ENCODE data around the gene XRCC2. TPM values are rescaled to one million over a fixed set of nuclear protein-coding genes. Genes with fewer than 3 reads are reported as not detected.
"Not testable (repeated sequence)": the region's sequence is repeated elsewhere in the genome, so short reads cannot be mapped to it uniquely, and the experiment has no call there.

The XRCC2 gene
- total RNA-seq, 1 donor = 0.42 TPM

DNA sequence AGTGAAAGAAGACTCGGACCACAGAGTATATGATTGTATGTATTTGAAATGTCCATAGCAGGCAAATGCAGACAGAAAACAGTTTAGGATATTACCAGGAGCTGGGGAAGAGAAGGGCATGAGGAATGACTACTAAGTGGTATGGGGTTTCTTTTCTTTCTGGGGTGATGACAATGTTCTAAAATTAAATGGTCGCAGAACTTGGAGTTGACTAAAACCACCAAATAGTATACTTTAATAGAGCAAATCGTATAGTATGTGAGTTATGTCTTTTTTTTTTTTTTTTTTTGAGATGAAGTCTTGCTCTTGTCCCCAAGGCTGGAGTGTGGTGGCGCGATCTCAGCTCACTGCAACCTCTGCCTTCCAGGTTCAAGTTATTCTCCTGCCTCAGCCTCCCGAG is 34.6 kb downstream of the XRCC2 start:
- H3K9me3 ChIP-seq (ENCODE audit: low read depth, low read length) = no peaks in the 10 kb centered on the region
- no peak overlapping the region for H3K4me3 ChIP-seq (ENCODE audit: low read length)
- no peaks in the 10 kb centered on the region for H3K27me3 ChIP-seq (ENCODE audit: insufficient read depth, low read length)
- H3K4me1 ChIP-seq (ENCODE audit: insufficient read depth, low read length) = no peaks in the 10 kb centered on the region

DNA sequence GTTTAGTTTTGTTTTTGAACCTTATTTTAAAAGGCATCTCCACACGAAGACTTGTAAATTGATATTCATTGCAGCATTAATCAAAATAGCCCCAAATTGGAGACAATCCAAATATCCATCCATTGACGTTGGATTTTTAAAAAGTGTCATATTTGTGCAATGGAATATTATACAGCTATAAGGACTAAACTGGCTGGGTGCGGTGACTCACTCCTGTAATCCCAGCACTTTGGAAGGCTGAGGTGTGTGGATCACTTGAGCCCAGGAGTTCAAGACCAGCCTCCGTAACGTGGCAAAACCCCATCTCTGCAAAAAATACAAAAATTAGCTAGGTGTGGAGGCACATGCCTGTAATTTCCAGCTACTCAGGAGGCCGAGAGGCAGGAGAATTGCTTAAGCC is 35.1 kb downstream of the XRCC2 start:
- Histone ChIP-seq H3K9me3 (ENCODE audit: low read depth, low read length) (no peaks in the 10 kb centered on the region), H3K27me3 (ENCODE audit: insufficient read depth, low read length) (no peaks in the 10 kb centered on the region), H3K4me1 (ENCODE audit: insufficient read depth, low read length) (no peaks in the 10 kb centered on the region), H3K4me3 (ENCODE audit: low read length) (no peak overlapping the region)

DNA sequence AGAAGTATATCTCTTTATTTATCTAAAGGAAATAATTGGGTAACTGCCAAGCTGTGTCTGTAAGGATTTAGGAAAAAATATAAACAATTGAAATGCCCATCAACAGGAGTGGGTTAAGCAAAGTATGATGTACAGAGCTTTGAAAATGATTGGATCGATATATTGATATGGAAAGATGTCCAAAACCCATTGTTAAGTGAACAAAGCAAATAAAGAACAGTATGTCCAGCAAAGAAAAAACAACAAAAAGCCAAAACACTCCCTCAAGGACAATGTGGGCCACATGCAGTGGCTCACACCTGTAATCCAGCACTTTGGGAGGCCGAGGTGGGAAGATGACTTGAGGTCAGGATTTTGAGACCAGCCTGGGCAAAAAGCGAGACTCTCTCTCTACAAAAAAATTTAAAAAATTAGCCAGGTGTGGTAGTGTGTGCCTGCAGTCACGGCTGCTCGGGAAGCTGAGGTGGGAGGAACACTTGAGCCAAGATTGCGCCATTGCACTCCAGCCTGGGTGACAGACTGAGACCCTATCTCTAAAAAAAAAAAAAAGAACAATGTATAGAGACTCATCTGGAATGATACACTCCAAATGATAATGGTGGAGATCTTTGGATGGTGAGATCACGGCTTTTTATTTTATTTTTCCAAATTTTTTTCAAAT is 37.9 kb downstream of the XRCC2 start:
- Histone ChIP-seq H3K4me1 (ENCODE audit: insufficient read depth, low read length) (no peaks in the 10 kb centered on the region), H3K4me3 (ENCODE audit: low read length) (no peak overlapping the region), H3K27me3 (ENCODE audit: insufficient read depth, low read length) (no peaks in the 10 kb centered on the region), H3K9me3 (ENCODE audit: low read depth, low read length) (no peaks in the 10 kb centered on the region)

DNA sequence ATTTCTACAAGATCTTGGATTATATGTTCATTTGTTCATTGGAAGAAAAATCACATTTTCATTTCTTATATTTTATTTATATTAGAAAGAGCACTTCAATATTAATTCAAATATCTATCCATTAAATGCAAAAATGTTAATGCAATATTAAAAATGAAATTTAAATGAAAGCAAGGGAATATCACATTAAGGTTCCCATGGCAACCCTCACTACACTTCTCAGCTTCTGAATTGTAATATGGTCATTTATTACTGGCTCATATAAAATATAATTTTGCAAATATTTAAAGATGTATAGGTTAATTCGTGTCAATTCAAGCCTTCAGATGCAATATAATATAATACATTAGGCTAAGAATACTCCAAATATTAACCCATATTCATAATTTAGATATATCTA is 38.8 kb downstream of the XRCC2 start:
- no peak overlapping the region for H3K4me3 ChIP-seq (ENCODE audit: low read length)
- H3K27me3 ChIP-seq (ENCODE audit: insufficient read depth, low read length) = no peaks in the 10 kb centered on the region
- H3K9me3 ChIP-seq (ENCODE audit: low read depth, low read length) = no peaks in the 10 kb centered on the region
- H3K4me1 ChIP-seq (ENCODE audit: insufficient read depth, low read length) = no peaks in the 10 kb centered on the region

DNA sequence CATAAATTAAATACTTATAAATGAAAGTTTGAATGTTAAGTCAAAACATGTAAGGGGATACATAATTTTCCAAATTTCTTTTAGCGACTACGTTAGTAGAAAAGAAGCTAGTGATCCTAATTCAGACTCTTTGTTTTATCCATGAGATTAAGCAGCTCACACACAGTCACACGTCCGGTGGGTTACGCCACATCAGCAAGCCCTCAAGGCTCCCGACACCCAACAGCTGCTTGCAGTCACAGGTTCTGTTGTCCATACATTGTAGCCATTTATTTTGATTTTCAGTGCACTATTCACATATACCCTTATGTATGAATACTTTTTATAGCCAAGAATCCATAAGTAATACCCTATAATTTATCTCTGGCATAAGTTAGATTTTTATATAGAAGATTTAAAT is 39.5 kb downstream of the XRCC2 start:
- H3K27me3 ChIP-seq (ENCODE audit: insufficient read depth, low read length) = no peaks in the 10 kb centered on the region
- H3K4me3 ChIP-seq (ENCODE audit: low read length) = no peak overlapping the region
- no peaks in the 10 kb centered on the region for H3K9me3 ChIP-seq (ENCODE audit: low read depth, low read length)
- no peaks in the 10 kb centered on the region for H3K4me1 ChIP-seq (ENCODE audit: insufficient read depth, low read length)

DNA sequence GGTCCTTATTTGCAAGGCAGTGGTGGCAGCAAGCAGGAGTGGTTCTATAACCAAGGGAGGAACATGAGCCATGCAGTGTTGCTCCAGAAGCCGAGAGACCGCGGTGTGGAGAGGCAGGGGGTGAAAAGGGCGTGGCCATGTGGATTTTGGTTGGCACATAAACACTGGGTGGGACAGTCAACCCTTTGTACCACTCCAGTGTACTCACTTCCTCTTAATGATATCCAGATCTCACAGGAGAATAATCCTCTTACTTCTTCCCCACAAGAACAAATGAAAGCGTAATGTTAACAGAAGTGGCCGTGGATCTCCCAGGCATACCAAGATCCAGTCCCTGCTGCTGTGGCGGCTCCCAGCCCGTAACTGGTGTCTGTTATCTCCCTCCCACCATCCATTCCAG is 42.4 kb downstream of the XRCC2 start:
- H3K4me1 ChIP-seq (ENCODE audit: insufficient read depth, low read length) = no peaks in the 10 kb centered on the region
- H3K9me3 ChIP-seq (ENCODE audit: low read depth, low read length) = no peaks in the 10 kb centered on the region
- no peak overlapping the region for H3K4me3 ChIP-seq (ENCODE audit: low read length)
- H3K27me3 ChIP-seq (ENCODE audit: insufficient read depth, low read length) = no peaks in the 10 kb centered on the region

DNA sequence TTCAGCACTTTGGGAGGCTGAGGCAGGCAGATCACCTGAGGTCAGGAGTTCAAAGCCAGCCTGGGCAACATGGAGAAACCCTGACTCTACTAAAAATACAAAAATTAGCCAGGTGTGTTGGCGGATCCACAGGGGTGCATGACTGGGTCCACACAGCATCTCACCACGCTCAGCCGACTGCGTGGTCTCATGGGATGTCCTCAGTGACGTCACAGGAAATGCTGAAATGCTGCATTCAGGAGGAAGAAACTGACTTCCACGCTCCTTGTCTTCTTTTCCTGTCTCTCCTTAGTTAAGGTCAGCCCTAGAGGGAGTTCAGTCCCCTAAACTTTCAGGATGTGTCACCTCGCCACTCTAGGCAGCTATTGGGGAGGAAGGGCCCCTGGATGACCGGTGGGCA is 42.9 kb downstream of the XRCC2 start:
- H3K4me3 ChIP-seq (ENCODE audit: low read length) = no peak overlapping the region
- H3K4me1 ChIP-seq (ENCODE audit: insufficient read depth, low read length) = no peaks in the 10 kb centered on the region
- no peaks in the 10 kb centered on the region for H3K9me3 ChIP-seq (ENCODE audit: low read depth, low read length)
- no peaks in the 10 kb centered on the region for H3K27me3 ChIP-seq (ENCODE audit: insufficient read depth, low read length)

DNA sequence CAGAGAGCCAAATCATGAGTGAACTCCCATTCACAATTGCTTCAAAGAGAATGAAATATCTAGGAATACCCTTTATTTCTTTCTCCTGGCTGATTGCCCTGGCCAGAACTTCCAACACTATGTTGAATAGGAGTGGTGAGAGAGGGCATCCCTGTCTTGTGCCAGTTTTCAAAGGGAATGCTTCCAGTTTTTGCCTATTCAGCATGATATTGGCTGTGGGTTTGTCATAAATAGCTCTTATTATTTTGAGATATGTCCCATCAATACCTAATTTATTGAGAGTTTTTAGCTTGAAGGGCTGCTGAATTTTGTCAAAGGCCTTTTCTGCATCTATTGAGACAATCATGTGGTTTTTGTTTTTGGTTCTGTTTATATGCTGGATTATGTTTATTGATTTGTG is 47.2 kb downstream of the XRCC2 start:
- H3K4me3 ChIP-seq (ENCODE audit: low read length); H3K9me3 ChIP-seq (ENCODE audit: low read depth, low read length); H3K27me3 ChIP-seq (ENCODE audit: insufficient read depth, low read length); H3K4me1 ChIP-seq (ENCODE audit: insufficient read depth, low read length): not testable (repeated sequence)

DNA sequence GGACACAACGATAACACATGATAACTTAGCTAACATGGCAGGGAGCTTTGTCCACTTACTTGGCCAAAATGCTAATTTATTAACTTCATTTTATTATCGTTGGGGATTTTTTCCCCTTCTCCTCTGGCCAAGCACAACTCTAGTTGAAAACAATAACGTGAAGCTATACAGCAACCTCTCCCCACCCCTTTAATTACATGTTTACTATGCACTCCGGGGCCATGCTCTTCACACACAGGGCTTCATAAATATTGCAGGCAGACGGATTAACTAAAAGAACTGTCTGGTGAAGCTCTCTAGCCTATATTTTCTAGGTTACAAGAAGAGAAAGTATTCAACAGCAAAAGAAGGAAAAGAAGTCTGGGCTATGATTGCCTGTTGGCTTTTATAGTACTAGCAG is 51.7 kb downstream of the XRCC2 start:
- Histone ChIP-seq H3K4me3 (ENCODE audit: low read length) (no peak overlapping the region), H3K9me3 (ENCODE audit: low read depth, low read length) (no peaks in the 10 kb centered on the region), H3K27me3 (ENCODE audit: insufficient read depth, low read length) (no peaks in the 10 kb centered on the region), H3K4me1 (ENCODE audit: insufficient read depth, low read length) (no peaks in the 10 kb centered on the region)

DNA sequence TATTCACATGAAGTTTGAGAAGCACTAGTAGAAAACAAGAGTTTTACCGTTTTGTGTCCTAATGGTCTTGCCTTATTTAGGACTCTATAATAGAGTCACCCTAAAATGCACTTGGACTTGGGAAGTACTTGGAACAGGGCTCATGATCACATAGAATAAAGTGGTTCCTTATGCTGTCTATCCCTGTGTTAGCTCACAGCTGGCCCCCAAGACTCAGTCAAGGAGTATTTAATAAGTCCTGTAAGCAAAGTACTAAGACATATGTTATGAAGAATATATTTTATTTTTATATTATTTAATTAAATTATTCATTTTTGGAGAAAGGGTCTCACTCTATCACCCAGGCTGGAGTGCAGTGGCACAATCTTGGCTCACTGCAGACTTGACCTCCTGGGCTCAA is 54.5 kb downstream of the XRCC2 start:
- no peaks in the 10 kb centered on the region for H3K4me1 ChIP-seq (ENCODE audit: insufficient read depth, low read length)
- no peaks in the 10 kb centered on the region for H3K9me3 ChIP-seq (ENCODE audit: low read depth, low read length)
- no peak overlapping the region for H3K4me3 ChIP-seq (ENCODE audit: low read length)
- no peaks in the 10 kb centered on the region for H3K27me3 ChIP-seq (ENCODE audit: insufficient read depth, low read length)

DNA sequence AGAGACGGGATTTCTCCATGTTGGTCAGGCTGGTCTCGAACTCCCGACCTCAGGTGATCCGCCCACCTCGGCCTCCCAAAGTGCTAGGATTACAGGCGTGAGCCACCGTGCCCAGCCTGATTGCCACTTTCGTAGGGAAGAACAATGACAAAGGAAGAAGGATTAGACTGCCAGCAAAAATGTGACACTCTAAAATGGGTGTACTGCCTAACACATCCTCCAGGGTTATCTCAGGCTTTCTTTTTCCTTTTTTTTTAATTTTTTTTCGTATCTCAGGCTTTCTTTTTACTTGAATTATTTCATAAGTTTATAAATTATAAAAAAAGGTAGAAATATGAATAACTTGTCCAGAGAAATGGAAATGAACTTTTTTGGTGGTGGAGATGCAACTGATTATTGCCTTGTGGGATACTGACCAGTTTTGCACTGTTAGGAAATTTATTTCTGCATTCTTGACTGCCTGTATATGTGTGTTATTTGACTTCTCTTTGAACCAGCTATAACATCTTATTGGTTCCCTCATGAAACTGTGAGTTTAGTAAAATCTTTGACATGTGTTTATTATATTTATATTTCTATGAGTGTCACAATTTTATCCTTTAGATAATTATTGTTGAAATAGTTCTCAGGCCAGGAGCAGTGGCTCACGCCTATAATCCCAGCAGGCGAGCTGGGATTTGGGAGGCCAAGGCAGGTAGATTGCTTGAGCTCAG is 56.8 kb downstream of the XRCC2 start:
- H3K4me1 ChIP-seq (ENCODE audit: insufficient read depth, low read length) = no peaks in the 10 kb centered on the region
- H3K9me3 ChIP-seq (ENCODE audit: low read depth, low read length) = no peaks in the 10 kb centered on the region
- H3K4me3 ChIP-seq (ENCODE audit: low read length) = no peak overlapping the region
- H3K27me3 ChIP-seq (ENCODE audit: insufficient read depth, low read length) = no peaks in the 10 kb centered on the region

DNA sequence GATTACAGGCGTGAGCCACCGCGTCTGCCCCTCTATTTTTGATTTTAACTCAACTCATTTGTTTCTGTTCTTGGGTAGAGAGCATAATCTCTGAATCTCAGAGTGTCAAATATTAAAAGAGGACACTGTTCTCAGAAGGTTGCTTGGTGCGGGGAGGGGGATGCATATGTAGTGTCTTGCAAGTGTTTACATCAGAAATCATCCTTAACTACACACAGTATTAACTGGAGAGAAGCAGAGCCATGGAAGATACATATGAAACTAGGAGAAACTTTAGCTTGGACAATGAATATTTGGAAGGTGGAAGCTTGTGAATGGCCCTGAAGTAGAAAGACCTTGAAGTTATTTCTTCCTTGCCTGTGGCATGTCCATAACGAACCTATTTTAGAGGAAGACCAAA is 57.5 kb downstream of the XRCC2 start:
- H3K9me3 ChIP-seq (ENCODE audit: low read depth, low read length) = no peaks in the 10 kb centered on the region
- H3K4me1 ChIP-seq (ENCODE audit: insufficient read depth, low read length) = no peaks in the 10 kb centered on the region
- no peak overlapping the region for H3K4me3 ChIP-seq (ENCODE audit: low read length)
- no peaks in the 10 kb centered on the region for H3K27me3 ChIP-seq (ENCODE audit: insufficient read depth, low read length)

DNA sequence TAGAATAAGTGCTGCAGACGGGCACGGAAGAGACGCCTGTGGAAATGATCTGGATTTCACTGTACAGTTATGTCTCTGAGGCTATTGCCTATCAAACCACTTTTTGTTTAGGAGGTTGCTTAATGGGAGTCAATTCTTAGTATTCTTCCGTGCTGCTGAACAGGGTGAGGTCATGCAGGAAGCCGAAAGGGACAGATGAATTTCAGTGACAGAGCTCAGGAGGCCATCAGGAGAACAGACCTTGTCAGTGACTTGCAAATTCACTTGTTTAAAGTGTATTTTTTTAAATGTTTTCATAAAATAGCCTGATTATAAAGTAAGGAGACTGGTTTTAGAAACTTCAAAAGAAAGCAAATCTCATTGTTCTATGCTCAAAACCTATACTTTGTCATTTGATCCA is 58.9 kb downstream of the XRCC2 start:
- Histone ChIP-seq H3K9me3 (ENCODE audit: low read depth, low read length) (no peaks in the 10 kb centered on the region), H3K4me3 (ENCODE audit: low read length) (no peak overlapping the region), H3K27me3 (ENCODE audit: insufficient read depth, low read length) (no peaks in the 10 kb centered on the region), H3K4me1 (ENCODE audit: insufficient read depth, low read length) (no peaks in the 10 kb centered on the region)

DNA sequence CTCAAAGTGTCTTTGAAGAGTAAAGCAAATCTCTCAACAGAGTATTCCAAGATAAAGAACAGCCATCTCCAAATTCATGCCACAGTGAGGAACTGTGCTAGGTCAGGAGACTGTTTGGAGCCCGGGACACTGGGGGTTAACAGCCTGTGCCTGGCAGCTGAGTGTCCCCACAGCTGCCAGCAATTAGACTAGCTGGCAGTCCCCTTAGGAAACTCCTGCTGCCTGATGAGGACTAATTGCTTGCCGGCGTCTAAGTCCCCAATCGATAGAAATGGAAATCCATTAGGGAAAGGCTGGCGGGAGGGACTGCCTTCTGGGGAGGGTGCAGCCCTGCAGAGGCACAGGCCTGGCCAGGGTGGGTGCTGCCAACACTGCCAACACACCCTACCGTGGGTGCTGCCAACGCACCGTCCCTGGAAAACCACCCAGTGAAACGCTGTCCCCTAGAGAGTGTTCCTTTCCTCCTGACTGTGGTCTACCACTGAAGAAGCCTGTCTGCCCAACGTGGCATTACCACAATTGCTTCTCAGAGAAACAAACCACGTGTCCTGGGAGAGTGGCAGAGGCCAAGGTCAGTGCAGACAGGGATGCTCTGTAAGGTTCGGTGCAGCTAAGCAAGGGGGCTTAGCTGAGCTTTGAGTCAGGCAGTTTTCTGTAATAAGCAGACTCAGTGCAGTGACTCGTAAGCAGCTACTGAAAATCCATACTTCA is 60.8 kb downstream of the XRCC2 start:
- no peaks in the 10 kb centered on the region for H3K4me1 ChIP-seq (ENCODE audit: insufficient read depth, low read length)
- no peaks in the 10 kb centered on the region for H3K27me3 ChIP-seq (ENCODE audit: insufficient read depth, low read length)
- no peak overlapping the region for H3K4me3 ChIP-seq (ENCODE audit: low read length)
- H3K9me3 ChIP-seq (ENCODE audit: low read depth, low read length) = no peaks in the 10 kb centered on the region

DNA sequence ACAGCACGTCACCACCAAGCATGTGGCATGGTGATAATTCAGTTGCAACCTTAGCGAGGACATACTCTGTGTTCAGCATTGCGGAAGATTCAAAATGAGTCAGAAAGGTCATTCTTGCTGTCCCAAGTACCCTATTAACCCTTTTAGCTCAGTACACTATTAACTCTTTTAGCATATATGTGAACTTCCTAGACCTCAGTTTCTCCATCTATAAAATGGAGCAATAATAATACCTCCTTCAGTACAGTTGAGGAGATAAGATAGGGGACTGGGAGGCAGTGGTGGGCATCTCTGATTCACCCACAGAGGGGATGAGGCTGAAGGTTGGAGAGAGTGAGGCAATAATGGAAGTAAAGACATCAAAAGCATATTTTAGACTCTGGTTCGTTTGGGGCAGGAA is 67.3 kb downstream of the XRCC2 start:
- H3K4me1 ChIP-seq (ENCODE audit: insufficient read depth, low read length) = no peaks in the 10 kb centered on the region
- no peaks in the 10 kb centered on the region for H3K9me3 ChIP-seq (ENCODE audit: low read depth, low read length)
- H3K27me3 ChIP-seq (ENCODE audit: insufficient read depth, low read length) = no peaks in the 10 kb centered on the region
- H3K4me3 ChIP-seq (ENCODE audit: low read length) = no peak overlapping the region

DNA sequence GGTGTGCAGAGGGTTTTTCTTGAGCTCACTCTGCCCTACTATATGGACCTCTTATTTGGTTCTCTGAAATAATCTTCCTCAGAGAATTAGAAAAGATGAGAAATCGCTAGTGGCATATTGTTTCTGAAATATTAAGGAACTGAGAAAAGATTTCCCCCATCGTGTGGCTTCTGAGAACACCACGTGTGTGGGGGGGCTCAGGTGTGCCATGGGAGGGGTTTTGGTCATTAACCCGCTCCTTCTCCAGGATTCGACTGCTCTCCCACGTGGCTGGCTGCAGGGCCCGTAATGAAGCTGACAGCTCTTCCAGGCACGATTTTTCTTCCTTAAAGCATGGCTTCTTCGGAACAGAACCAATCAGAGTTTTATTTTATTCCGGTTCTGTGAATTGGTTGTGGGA is 67.7 kb downstream of the XRCC2 start:
- H3K9me3 ChIP-seq (ENCODE audit: low read depth, low read length) = no peaks in the 10 kb centered on the region
- H3K4me1 ChIP-seq (ENCODE audit: insufficient read depth, low read length) = no peaks in the 10 kb centered on the region
- no peak overlapping the region for H3K4me3 ChIP-seq (ENCODE audit: low read length)
- H3K27me3 ChIP-seq (ENCODE audit: insufficient read depth, low read length) = no peaks in the 10 kb centered on the region
